MM.1S (cell line): Measurements from ENCODE around the gene ARF3.
A peak's percentile ranks its signal among the peaks of the same experiment; 100 is the strongest.

ENCODE experiments used
- DNase-seq: peaks from one replicate; pipeline ENCODE4 v3.0.0-alpha.2; 2015
- H2AFZ ChIP-seq: fragments of 300-600 bp; sonication (generic); 2 replicates; pipeline ENCODE4 v1.6.0; 2016; ENCODE audit warnings: antibody characterized with exemption, low read length
- H3F3A ChIP-seq: fragments of 300-600 bp; sonication (generic); 2 replicates; pipeline ENCODE4 v1.6.1; 2016; ENCODE audit warnings: mild to moderate bottlenecking, antibody characterized with exemption, low read length, moderate library complexity, mixed read lengths; ENCODE audit not compliant: insufficient read depth
- H3K27ac ChIP-seq: fragments of 300-600 bp; sonication (generic); 2 replicates; pipeline ENCODE4 v1.5.1; 2016; ENCODE audit warnings: mild to moderate bottlenecking, low read length
- H3K27me3 ChIP-seq: fragments of 300-600 bp; sonication (generic); replicated peaks from 2 replicates; pipeline ENCODE4 v1.6.0; 2016; ENCODE audit warnings: low read length; ENCODE audit not compliant: insufficient read depth
- H3K36me3 ChIP-seq: fragments of 300-600 bp; sonication (generic); replicated peaks from 2 replicates; pipeline ENCODE4 v1.6.1; 2016; ENCODE audit warnings: mild to moderate bottlenecking, low read length, mixed read lengths; ENCODE audit not compliant: insufficient read depth
- H3K4me1 ChIP-seq: fragments of 300-600 bp; sonication (generic); 2 replicates; pipeline ENCODE4 v1.6.1; 2016; ENCODE audit warnings: low read length, mixed read lengths
- H3K4me2 ChIP-seq: fragments of 300-600 bp; sonication (generic); 2 replicates; pipeline ENCODE4 v1.6.0; 2016; ENCODE audit warnings: low read depth, low read length
- H3K4me3 ChIP-seq: fragments of 300-600 bp; sonication (generic); 2 replicates; pipeline ENCODE4 v1.5.1; 2016; ENCODE audit warnings: low read length, mixed read lengths
- H3K79me2 ChIP-seq: fragments of 300-600 bp; sonication (generic); 2 replicates; pipeline ENCODE4 v1.6.1; 2016; ENCODE audit warnings: mixed run types, low read length, mixed read lengths
- H3K9ac ChIP-seq: fragments of 300-600 bp; sonication (generic); 2 replicates; pipeline ENCODE4 v1.6.1; 2016; ENCODE audit warnings: low read length, mixed read lengths
- H3K9me2 ChIP-seq: fragments of 300-600 bp; sonication (generic); replicated peaks from 2 replicates; pipeline ENCODE4 v1.6.1; 2016; ENCODE audit warnings: mild to moderate bottlenecking, low read length, mixed read lengths; ENCODE audit not compliant: insufficient read depth
- H3K9me3 ChIP-seq: fragments of 300-600 bp; sonication (generic); replicated peaks from 2 replicates; pipeline ENCODE4 v1.6.1; 2016; ENCODE audit warnings: mild to moderate bottlenecking, low read length, mixed read lengths; ENCODE audit not compliant: insufficient read depth
- H4K20me1 ChIP-seq: fragments of 300-600 bp; sonication (generic); 2 replicates; pipeline ENCODE4 v1.6.1; 2016; ENCODE audit warnings: mild to moderate bottlenecking, low read length, moderate library complexity, mixed read lengths; ENCODE audit not compliant: insufficient read depth
- EZH2 ChIP-seq: fragments of 300-600 bp; sonication (generic); optimal IDR thresholded peaks from 2 replicates; pipeline ENCODE3; 2017; ENCODE audit warnings: low read depth, mild to moderate bottlenecking, antibody characterized with exemption, low read length, mixed read lengths
- EZH2phosphoT487 ChIP-seq: fragments of 300-600 bp; sonication (generic); IDR thresholded peaks from 2 replicates; pipeline ENCODE4 v1.6.1; 2018; ENCODE audit warnings: antibody characterized with exemption, low read length
- TF ChIP-seq, protein P1 (sequence below): fragments of 300-600 bp; sonication (generic); IDR thresholded peaks from 2 replicates; pipeline ENCODE4 v1.5.1; 2016; ENCODE audit warnings: antibody characterized with exemption, low read length, mixed read lengths

ARF3 gene

DNA sequence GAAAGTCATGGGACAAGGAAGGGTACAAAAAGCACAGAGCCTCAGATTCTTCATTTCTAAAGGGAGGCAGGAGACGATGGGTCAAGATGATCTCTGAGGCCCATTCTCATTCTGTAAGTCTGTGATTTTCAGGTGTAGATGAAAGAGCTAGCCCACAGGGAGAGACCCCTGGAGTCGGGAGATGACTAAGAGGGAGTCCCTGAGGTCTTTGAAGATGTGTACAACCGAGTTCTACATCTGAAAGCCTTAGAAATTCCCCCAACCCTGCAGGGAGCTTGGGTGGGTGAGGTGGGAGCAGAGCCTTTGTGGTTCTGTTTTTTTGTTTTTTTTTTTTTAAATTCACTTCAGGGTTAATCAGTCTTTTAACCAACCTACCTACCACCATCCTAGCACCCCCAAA, 11.2 kb upstream of the ARF3 start:
- H3K9ac ChIP-seq, result no peak overlapping the region

DNA sequence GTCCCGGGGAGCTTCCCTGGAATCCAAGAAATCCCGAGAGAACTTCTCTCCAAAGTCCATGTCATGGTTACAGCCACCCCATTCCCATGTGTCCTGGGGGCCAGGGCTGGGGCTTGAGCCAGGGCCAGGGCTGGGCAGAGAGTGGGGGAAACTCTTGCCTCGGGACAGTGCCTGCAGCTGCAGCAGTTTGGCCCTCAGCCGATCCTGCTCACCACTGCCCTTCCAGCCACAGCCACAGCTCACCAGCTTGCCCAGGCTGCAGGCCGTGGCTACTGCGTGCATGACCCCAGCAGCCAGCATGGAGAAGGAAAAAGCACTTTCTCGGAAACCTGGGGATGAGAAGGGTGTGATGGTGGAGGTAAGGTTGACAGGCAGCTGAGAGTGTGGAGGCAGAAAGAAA, 10.7 kb upstream of the ARF3 start:
- Histone ChIP-seq H3K9me2 (no peaks in the 10 kb centered on the region), H3K27ac (no peak overlapping the region), H3K27me3 (peaks cover 31% of the 10 kb centered on the region), H3K9ac (no peak overlapping the region), H3K4me3 (no peak overlapping the region), H2AFZ (no peak overlapping the region), H4K20me1 (no peaks in the 10 kb centered on the region), H3K4me1 (peaks cover 27% of the 10 kb centered on the region), H3K36me3 (no peaks in the 10 kb centered on the region), H3K9me3 (no peaks in the 10 kb centered on the region), H3K79me2 (no peaks in the 10 kb centered on the region), H3F3A (no peaks in the 10 kb centered on the region), H3K4me2 (no peak overlapping the region)
- no peak for DNase-seq
- no peak for TF ChIP-seq EZH2phosphoT487
- TF ChIP-seq EZH2, result no peak

More for the DNA sequence above, 11.2 kb upstream of the ARF3 start:
- H3K4me1 ChIP-seq, result peaks cover 27% of the 10 kb centered on the region
- H3F3A ChIP-seq, result no peaks in the 10 kb centered on the region
- H4K20me1 ChIP-seq, result no peaks in the 10 kb centered on the region
- DNase-seq, result no peak
- TF ChIP-seq, protein P1, sequence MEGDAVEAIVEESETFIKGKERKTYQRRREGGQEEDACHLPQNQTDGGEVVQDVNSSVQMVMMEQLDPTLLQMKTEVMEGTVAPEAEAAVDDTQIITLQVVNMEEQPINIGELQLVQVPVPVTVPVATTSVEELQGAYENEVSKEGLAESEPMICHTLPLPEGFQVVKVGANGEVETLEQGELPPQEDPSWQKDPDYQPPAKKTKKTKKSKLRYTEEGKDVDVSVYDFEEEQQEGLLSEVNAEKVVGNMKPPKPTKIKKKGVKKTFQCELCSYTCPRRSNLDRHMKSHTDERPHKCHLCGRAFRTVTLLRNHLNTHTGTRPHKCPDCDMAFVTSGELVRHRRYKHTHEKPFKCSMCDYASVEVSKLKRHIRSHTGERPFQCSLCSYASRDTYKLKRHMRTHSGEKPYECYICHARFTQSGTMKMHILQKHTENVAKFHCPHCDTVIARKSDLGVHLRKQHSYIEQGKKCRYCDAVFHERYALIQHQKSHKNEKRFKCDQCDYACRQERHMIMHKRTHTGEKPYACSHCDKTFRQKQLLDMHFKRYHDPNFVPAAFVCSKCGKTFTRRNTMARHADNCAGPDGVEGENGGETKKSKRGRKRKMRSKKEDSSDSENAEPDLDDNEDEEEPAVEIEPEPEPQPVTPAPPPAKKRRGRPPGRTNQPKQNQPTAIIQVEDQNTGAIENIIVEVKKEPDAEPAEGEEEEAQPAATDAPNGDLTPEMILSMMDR, result no peak
- TF ChIP-seq EZH2 (no peak), EZH2phosphoT487 (no peak)
- H3K4me2 ChIP-seq, result no peak overlapping the region
- H3K79me2 ChIP-seq, result no peaks in the 10 kb centered on the region
- H2AFZ ChIP-seq, result no peak overlapping the region
- no peaks in the 10 kb centered on the region for H3K9me3 ChIP-seq
- no peaks in the 10 kb centered on the region for H3K9me2 ChIP-seq
- no peaks in the 10 kb centered on the region for H3K36me3 ChIP-seq
- H3K27ac ChIP-seq, result no peak overlapping the region
- no peak overlapping the region for H3K4me3 ChIP-seq
- H3K27me3 ChIP-seq, result peaks cover 35% of the 10 kb centered on the region

DNA sequence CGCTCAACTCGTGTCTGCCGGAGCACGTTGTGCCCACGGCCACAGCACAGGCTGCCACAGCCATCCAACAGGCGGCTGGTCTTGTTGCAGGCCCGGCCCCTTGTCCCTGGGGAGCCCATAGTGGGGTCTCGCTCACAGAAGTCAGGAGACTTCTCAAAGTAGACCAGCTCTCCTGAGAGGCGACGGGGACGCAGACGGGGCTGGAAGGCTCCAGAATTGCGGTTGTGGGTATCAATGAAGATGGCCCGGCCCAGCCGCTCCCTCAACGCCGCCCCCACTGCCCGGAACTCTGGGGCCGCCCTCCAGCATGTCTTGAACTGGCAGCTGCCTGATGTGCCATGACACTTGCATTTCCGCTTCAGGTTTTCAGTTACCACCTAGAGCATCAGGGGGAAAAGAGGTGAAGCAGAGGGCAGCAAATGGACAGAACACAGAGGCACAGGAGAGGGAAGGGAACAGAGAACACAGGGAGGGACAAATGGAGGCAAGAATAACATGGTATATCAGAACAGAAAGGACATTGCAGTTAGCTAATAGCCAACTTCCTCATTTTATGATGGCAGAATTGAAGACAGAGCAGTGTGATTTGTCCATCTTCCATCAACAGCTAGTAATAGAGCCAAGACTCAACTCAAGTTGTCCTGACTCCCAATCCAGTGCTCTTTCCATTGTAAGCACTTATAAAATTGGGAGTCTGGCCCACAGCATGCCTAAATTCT, 9.0 kb upstream of the ARF3 start:
- no peaks in the 10 kb centered on the region for H4K20me1 ChIP-seq
- H2AFZ ChIP-seq, result peak overlapping the region; percentile 65
- no peaks in the 10 kb centered on the region for H3K79me2 ChIP-seq
- DNase-seq, result peak; percentile 73
- TF ChIP-seq, protein P1, result no peak
- TF ChIP-seq EZH2phosphoT487 (no peak), EZH2 (no peak)
- H3K27me3 ChIP-seq, result peaks cover 14% of the 10 kb centered on the region
- no peak overlapping the region for H3K9ac ChIP-seq
- no peaks in the 10 kb centered on the region for H3F3A ChIP-seq
- H3K27ac ChIP-seq, result peak overlapping the region; percentile 0; the same call in 1 of the 2 replicates
- peaks cover 27% of the 10 kb centered on the region for H3K4me1 ChIP-seq
- 0 out of 2 replicates have a peak overlapping the region, but pooled peaks have one; percentile 9 for H3K4me3 ChIP-seq
- no peaks in the 10 kb centered on the region for H3K9me2 ChIP-seq
- no peaks in the 10 kb centered on the region for H3K36me3 ChIP-seq
- no peaks in the 10 kb centered on the region for H3K9me3 ChIP-seq
- peak overlapping the region; percentile 15 for H3K4me2 ChIP-seq

DNA sequence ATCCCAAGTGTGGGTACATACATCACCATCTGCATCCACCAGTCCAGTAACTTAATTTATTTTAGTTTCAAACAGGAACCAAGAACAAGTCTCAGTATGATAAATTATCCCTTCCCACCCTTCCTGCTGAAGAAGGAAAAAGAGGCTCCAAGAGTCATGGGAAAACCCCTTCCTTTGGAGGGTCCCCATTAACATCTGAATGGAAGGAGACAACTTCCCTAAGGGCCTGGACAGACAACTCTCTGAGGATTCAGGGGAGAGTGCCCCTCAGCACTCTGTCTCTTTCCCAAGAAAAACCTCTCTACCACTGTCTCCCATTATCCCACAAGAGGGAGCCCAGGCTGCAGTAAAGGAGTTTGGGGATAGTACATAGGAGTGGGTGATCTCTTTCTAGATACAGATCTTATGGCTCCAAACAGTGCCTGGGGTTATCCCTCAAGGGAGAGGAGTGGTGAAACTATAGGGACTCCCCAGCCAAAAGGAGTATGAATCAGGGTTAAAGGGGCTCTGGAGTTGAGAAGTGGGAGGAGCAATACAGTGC, 8.1 kb upstream of the ARF3 start:
- no peak overlapping the region for H3K27ac ChIP-seq
- no peak overlapping the region for H3K4me3 ChIP-seq
- no peak overlapping the region for H3K9ac ChIP-seq

More for the DNA sequence above, 8.1 kb upstream of the ARF3 start:
- Histone ChIP-seq H3K4me2 (no peak overlapping the region), H3F3A (no peaks in the 10 kb centered on the region), H3K9me2 (no peaks in the 10 kb centered on the region), H3K27me3 (peaks cover 4% of the 10 kb centered on the region), H3K4me1 (peaks cover 27% of the 10 kb centered on the region), H3K36me3 (no peaks in the 10 kb centered on the region), H3K79me2 (no peaks in the 10 kb centered on the region), H4K20me1 (no peaks in the 10 kb centered on the region), H2AFZ (no peak overlapping the region), H3K9me3 (no peaks in the 10 kb centered on the region)
- TF ChIP-seq, protein P1, result 0 out of 2 replicates have a peak, but pooled peaks have one; percentile 3
- TF ChIP-seq EZH2phosphoT487 (no peak), EZH2 (no peak)
- no peak for DNase-seq
